ENCODE measurements around the gene TMEM106C.

GRCh38 chr12:47988073-47989022 lies 25.0 kb downstream of the TMEM106C start:
- TF ChIP-seq ZKSCAN1 (IDR thresholded peaks at IDR 0.05; ENCODE audit: low read depth, low read length) = no peak
- TF ChIP-seq RBM39 (optimal IDR thresholded peaks at IDR 0.05; ENCODE audit: low read depth, low read length) = no peak
- no peak for TF ChIP-seq EGR1 (conservative IDR thresholded peaks at IDR 0.05)
- no peak for TF ChIP-seq REST (IDR thresholded peaks at IDR 0.05; ENCODE audit: borderline replicate concordance)
- no peak for TF ChIP-seq REST (CRISPR knock-in tag; IDR thresholded peaks at IDR 0.05; ENCODE audit: low read depth)
- TF ChIP-seq ZBTB26 (CRISPR knock-in tag; IDR thresholded peaks at IDR 0.05) = no peak
- no peak for TF ChIP-seq CCAR2 (IDR thresholded peaks at IDR 0.05; ENCODE audit: low read depth, low read length)
- TF ChIP-seq RUNX1 (IDR thresholded peaks at IDR 0.05; ENCODE audit: low read depth) = no peak
- TF ChIP-seq RBM22 (IDR thresholded peaks at IDR 0.05; ENCODE audit: low read depth, low read length, poor library complexity, severe bottlenecking) = no peak
- no peak for TF ChIP-seq EP300 (IDR thresholded peaks at IDR 0.05; ENCODE audit: low read length)
- no peak for TF ChIP-seq CREB1 (IDR thresholded peaks at IDR 0.05)
- TF ChIP-seq CREB1 (CRISPR knock-in tag; IDR thresholded peaks at IDR 0.05) = no peak
- TF ChIP-seq CTCF (IDR thresholded peaks at IDR 0.05 in 2 of 3, conservative IDR thresholded peaks at IDR 0.05 in 1 of 3; ENCODE audit: insufficient read depth in 2 of 3, low read depth in 1 of 3, low read length in 3 of 3) = no peak
- no peak for TF ChIP-seq POLR2H (tag; IDR thresholded peaks at IDR 0.05; ENCODE audit: low read depth)
- TF ChIP-seq CREB3 (tag; conservative IDR thresholded peaks at IDR 0.05; ENCODE audit: low read depth) = no peak
- TF ChIP-seq MLLT1 (IDR thresholded peaks at IDR 0.05) = no peak
